ENCODE measurements around the gene UBE2U. TPM values are rescaled to one million over a fixed set of nuclear protein-coding genes. Genes with fewer than 3 reads are reported as not detected.

Gene UBE2U
- total and polyA plus RNA-seq, 2 of the 4 experiments (the other 2 are of a cell fraction): not detected

- H2AK5ac ChIP-seq (ENCODE audit: low read depth, low read length): no peak overlapping the region
- H3K56ac ChIP-seq (ENCODE audit: extremely low read depth, insufficient read depth, low read length): no peak overlapping the region
- no peak overlapping the region for H3K4ac ChIP-seq (ENCODE audit: low read depth, low read length)
- H3K18ac ChIP-seq (ENCODE audit: low read depth, low read length): no peak overlapping the region
- H3K14ac ChIP-seq (replicated peaks; ENCODE audit: low read depth, low read length): no peak overlapping the region
- H3K27ac ChIP-seq (ENCODE audit: insufficient read depth, low read length): no peak overlapping the region
- no peak for TF ChIP-seq POLR2A (IDR thresholded peaks at IDR 0.05; ENCODE audit: low read depth, low read length)
- no peak for TF ChIP-seq MAFK (IDR thresholded peaks at IDR 0.05; ENCODE audit: low read depth, low read length)
- peak; percentile 88 for TF ChIP-seq SMC3 (IDR thresholded peaks at IDR 0.05; ENCODE audit: low read depth, low read length)
- TF ChIP-seq RAD21 (IDR thresholded peaks at IDR 0.05; ENCODE audit: low read length): peak; percentile 86
- no peak for TF ChIP-seq RFX5 (IDR thresholded peaks at IDR 0.05; ENCODE audit: low read depth, low read length)
- TF ChIP-seq CTCF (conservative IDR thresholded peaks at IDR 0.05; ENCODE audit: low read depth, low read length): peak; percentile 88
- TF ChIP-seq MAZ (IDR thresholded peaks at IDR 0.05; ENCODE audit: borderline replicate concordance, low read depth, low read length): no peak
- TF ChIP-seq, protein P1, sequence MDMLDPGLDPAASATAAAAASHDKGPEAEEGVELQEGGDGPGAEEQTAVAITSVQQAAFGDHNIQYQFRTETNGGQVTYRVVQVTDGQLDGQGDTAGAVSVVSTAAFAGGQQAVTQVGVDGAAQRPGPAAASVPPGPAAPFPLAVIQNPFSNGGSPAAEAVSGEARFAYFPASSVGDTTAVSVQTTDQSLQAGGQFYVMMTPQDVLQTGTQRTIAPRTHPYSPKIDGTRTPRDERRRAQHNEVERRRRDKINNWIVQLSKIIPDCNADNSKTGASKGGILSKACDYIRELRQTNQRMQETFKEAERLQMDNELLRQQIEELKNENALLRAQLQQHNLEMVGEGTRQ (IDR thresholded peaks at IDR 0.05; ENCODE audit: low read depth, low read length): peak; percentile 2; the same call in 1 of the 2 replicates
- CTCF ChIA-PET: interaction anchor here (0.6 to 2.3 kb wide), 9 partner anchors 10 to 671 kb away, joined by 3 to 12 read pairs (median 3); no protein-coding TSS in a partner anchor
- no peaks in the 10 kb centered on the region for H3K79me1 ChIP-seq (ENCODE audit: low read depth in 1 of 2, low read length in 2 of 2)
- H3K9ac ChIP-seq (ENCODE audit: low read depth, low read length): no peak overlapping the region
- no peak overlapping the region for H2BK15ac ChIP-seq (ENCODE audit: low read depth, low read length)
- H3K4me2 ChIP-seq (ENCODE audit: low read depth, low read length): no peak overlapping the region
- DNase-seq: peak; percentile 59
- no peak overlapping the region for H2BK120ac ChIP-seq (ENCODE audit: low read depth, low read length)
- no peaks in the 10 kb centered on the region for H3K4me1 ChIP-seq (ENCODE audit: control insufficient read depth, insufficient read depth, low read length)
- no peak overlapping the region for H2AK9ac ChIP-seq (replicated peaks; ENCODE audit: low read depth, low read length, poor library complexity)
- H3K36me3 ChIP-seq (ENCODE audit: control insufficient read depth, insufficient read depth, low read length): no peaks in the 10 kb centered on the region
- no peak overlapping the region for H2BK5ac ChIP-seq (ENCODE audit: low read depth, low read length, poor library complexity, severe bottlenecking)
- H2AFZ ChIP-seq (replicated peaks; ENCODE audit: low read length, poor library complexity): no peak overlapping the region
- WGBS, 2 experiments (ENCODE audit: extremely low coverage in 2 of 2, insufficient read length in 1 of 2): no CpG with 5 or more reads among the region's 4 CpGs
- intact Hi-C loops (cut with micrococcal nuclease) (loop anchor here (1.0 to 10.0 kb wide), 4 partner anchors 212 to 689 kb away; no protein-coding TSS in a partner anchor), dilution Hi-C loops (cut with HindIII; ENCODE audit: low sequenced_read_pairs, unreplicated experiment) (no loop called here), in situ Hi-C loops (cut with MboI; ENCODE audit: low sequenced_read_pairs) (loop anchor here (10.0 kb wide), 1 partner anchor 472 kb away; the partner anchor contains the start of gene ROR1)
- H4K8ac ChIP-seq (ENCODE audit: low read depth in 2 of 2, low read length in 2 of 2): no peak overlapping the region
- H3K4me3 ChIP-seq (ENCODE audit: insufficient read depth, low read depth, low read length): no peak overlapping the region
- peak; percentile 69 for ATAC-seq (ENCODE audit: low read depth)
- H2BK20ac ChIP-seq (ENCODE audit: low read depth, low read length): no peak overlapping the region
- H3K23ac ChIP-seq (ENCODE audit: low read depth, low read length): no peak overlapping the region
- peaks cover 4% of the 10 kb centered on the region for H3K27me3 ChIP-seq (ENCODE audit: control insufficient read depth, insufficient read depth, low read length)
- no TSS peak for BruUV-seq (replicated peaks)
- H4K5ac ChIP-seq (ENCODE audit: low read depth, low read length): no peak overlapping the region
- no peaks in the 10 kb centered on the region for H3K9me1 ChIP-seq (ENCODE audit: insufficient read depth, low read length)
- H4K91ac ChIP-seq (ENCODE audit: insufficient read depth, low read depth, low read length): no peak overlapping the region
- no peaks in the 10 kb centered on the region for H4K20me1 ChIP-seq (ENCODE audit: insufficient read depth, low read length)
- H3K9me3 ChIP-seq (ENCODE audit: control insufficient read depth, insufficient read depth, low read length): no peaks in the 10 kb centered on the region
- POLR2A ChIA-PET (ENCODE audit: unreplicated experiment): interaction anchor here (0.6 to 0.7 kb wide), 2 partner anchors 572 to 624 kb away, joined by 4 to 5 read pairs; no protein-coding TSS in a partner anchor
These were observed 43.0 kb downstream of the UBE2U start for GRCh38 chr1:64246294-64246917.
